COLO668 (cell line): ENCODE results near the gene PML.
"Not testable (repeated sequence)": the region's sequence is repeated elsewhere in the genome, so short reads cannot be mapped to it uniquely, and the experiment has no call there.

ENCODE experiments used
- DNase-seq: peaks from one replicate; lab custom pipeline; 2025; ENCODE audit not compliant: unreplicated experiment; lab: John Stamatoyannopoulos, UW

PML gene

GRCh38 chr15:74037171-74038117 lies 42.9 kb downstream of the PML start:
- no peak for DNase-seq

- no peak for DNase-seq
Measured at GRCh38 chr15:74038707-74039655, 44.5 kb downstream of the PML start.

GRCh38 chr15:74039656-74040010 lies 45.1 kb downstream of the PML start:
- DNase-seq: no peak

- DNase-seq: no peak
Measured at GRCh38 chr15:74040109-74040850, 45.8 kb downstream of the PML start.

GRCh38 chr15:74041311-74041756 lies 46.8 kb downstream of the PML start:
- no peak for DNase-seq

- no peak for DNase-seq
Measured at GRCh38 chr15:74041777-74042435, 47.4 kb downstream of the PML start.

- no peak for DNase-seq
Measured at GRCh38 chr15:74042603-74043424, 48.3 kb downstream of the PML start.

- no peak for DNase-seq
Measured at GRCh38 chr15:74043425-74044266, 49.1 kb downstream of the PML start.

GRCh38 chr15:74044267-74045110 lies 50.0 kb downstream of the PML start:
- DNase-seq: no peak

- DNase-seq: no peak
Measured at GRCh38 chr15:74045184-74045583, 50.7 kb downstream of the PML start.

GRCh38 chr15:74045636-74046274 lies 51.2 kb downstream of the PML start:
- DNase-seq: no peak

GRCh38 chr15:74046275-74046674 lies 51.8 kb downstream of the PML start:
- DNase-seq: no peak

- no peak for DNase-seq
Measured at GRCh38 chr15:74050127-74050526, 55.6 kb downstream of the PML start.

GRCh38 chr15:74050556-74051234 lies 56.2 kb downstream of the PML start:
- DNase-seq: no peak

GRCh38 chr15:74052271-74053260 lies 58.0 kb downstream of the PML start:
- not testable (repeated sequence) for DNase-seq

GRCh38 chr15:74053517-74053916 lies 59.0 kb downstream of the PML start:
- DNase-seq: no peak
